HG03378 (cell line): ENCODE measurements around the gene MRPS22.

Experiments used
- ATAC-seq: cut with Tn5 transposase; IDR thresholded peaks from one replicate; pipeline ENCODE4 v1.9.1; 2021; ENCODE audit warnings: mild to moderate bottlenecking, moderate library complexity; ENCODE audit not compliant: unreplicated experiment

MRPS22 gene

DNA sequence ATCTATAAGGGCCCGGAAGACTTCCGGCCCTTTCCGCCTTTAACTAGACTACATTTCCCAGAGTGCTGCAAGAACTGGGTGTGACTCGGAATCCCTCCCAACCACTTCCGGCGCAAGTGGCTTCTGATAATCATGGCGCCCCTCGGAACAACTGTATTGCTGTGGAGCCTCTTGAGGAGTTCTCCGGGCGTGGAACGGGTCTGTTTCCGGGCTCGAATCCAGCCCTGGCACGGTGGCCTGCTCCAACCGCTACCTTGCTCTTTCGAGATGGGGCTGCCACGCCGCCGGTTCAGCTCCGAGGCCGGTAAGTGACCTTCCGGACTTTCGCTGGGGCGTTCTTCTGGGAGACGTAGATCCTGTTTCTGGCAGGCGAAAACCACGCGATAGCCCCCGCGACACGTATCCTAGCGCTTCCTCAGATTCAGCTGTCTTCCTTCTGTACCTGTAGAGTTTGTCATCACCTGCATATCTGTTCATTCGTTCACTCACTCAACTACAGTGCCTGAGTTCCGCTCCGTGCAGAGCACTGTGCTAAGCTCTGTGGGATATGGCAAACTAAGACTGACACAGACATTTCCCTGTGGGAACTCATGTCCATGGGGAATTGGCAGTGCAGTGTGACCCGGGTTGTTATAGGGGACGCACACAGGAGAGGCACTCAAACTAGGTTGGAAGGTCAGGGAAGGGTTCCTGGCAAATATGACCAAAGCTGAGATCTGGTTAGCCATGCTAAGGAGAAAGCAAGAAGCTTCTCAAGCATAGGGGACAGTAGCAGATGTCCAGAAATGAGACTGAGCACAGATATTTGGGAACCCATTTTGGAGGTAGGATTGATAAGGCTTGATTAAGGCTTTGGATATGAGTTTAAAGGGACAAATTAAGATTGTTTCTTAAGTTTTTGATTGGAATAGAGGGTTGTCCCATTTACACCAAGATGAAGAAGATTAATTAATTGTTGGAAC, at the start of gene MRPS22:
Gene MRPS22 (plus strand): TSS at position 126 of the 962 bp plus-strand sequence. CDS start 7 bp downstream, at position 133.
- ATAC-seq, result peak; percentile 96

DNA sequence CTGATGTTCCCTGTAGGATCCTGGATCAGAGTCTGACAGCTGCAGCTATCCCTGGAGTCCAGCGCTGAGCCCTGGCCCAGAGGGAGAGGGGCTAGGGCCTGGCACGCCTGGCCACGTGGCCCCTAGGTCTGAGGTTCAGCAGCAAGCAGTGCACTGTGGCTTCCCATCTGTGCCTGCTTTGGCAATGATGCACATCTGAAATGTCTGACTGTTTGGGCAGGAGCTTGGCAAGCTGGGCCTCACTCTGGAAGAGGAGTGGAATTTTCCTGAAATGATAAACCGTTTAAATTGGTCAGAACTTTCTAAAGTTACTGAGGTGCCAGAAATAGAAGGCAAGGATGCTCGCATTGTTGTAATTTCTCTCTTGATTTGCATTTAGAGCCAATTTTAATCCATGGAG, 48.8 kb upstream of the MRPS22 start:
- ATAC-seq, result no peak

DNA sequence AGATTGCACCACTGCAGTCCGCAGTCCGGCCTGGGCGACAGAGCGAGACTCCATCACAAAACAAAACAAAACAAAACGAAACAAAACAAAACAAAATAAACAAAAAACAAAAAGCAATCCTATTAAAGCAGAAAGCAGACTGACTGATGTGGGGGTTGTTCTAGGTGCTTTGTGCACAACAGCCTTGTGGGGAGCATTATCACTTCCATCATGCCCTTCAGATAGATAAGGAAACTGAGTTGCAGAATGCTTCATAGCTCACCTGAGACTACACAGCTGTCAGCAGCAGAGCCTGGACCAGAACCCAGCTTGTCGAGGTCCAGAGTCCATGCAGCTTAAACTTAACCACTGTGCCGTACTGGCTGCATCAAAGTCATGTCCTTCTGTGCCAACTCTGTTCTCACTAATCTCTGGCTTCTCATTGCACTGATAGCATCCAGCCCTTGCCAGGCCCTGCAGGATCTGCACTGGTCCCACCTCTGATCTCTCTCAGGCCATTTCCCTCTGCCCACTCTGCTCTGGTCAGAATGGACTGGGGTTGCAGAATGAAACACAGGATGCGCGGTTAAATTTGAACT, 47.6 kb upstream of the MRPS22 start:
- no peak for ATAC-seq

DNA sequence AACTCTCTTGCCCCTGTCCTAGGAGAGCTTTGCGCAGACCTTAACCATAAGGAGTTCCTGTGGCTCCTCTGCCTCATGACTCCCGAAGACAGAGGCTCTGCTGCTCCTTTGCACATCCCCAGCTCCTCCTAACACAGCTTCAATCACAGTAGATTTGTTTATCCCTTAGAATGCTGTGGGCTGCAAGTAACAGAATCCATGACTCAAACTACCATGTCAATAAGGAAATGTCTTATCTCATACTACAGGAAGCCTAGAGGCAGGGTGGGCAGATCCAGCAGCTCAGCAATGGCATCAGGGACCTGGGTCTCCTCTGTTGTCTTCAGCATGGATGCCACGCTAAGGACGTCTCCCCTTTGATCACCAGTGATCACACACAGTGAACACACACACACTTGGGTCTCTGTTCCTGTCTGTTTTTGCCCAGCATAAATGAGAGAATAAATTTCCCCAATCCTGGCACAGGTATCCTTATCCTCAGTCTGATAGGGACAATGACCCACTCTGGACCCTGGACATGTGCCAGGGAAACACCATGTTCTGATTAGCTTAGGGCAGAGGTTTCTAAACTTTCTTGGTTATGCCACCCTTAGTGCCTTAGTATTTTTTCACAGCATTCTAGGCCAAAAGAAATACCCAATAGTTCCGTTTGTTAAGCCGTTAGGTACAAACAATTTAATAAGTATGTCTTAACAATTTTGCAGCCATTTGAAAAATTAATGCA, 46.1 kb upstream of the MRPS22 start:
- ATAC-seq, result no peak

DNA sequence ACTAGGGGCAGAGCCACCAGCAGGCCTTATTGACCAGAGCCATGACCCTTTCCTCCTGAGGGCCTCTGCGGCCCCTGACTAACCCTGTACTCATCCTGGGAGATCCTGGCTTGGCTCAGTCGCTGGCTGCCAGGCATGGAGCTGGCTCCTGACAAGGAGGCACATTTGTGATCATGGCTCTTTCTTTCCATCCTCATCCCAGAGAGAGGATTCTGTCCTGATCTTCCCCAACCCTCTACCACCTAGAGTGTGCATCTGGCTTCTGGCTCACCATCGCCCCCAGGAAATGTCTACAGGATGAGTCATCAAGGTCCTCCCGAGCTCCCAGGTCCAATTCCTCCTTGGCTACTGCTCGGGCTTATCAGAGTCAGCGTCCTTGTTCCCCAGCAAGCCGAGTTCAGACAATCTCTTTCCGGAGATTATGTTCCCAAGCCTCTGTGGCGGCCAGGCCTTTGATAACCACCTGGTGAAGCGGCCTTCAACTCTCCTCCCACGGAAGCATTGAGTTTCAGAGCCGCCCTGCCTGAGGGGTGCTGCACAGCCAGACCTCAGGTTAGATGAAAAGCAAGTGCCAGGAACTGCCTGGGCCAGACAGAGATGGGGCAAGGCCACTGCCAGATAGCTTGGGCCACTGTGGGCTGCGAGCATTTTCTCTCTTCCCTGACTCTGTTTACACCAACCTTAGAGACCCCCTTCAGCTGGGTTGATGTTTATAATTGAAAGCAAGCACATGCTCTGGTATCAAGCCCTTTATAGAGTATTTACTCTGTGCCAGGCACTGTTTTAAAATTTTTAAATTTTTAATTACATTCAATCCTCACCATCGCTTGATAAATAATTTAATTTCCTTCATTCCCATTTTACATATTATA, 44.3 kb upstream of the MRPS22 start:
- ATAC-seq, result no peak

DNA sequence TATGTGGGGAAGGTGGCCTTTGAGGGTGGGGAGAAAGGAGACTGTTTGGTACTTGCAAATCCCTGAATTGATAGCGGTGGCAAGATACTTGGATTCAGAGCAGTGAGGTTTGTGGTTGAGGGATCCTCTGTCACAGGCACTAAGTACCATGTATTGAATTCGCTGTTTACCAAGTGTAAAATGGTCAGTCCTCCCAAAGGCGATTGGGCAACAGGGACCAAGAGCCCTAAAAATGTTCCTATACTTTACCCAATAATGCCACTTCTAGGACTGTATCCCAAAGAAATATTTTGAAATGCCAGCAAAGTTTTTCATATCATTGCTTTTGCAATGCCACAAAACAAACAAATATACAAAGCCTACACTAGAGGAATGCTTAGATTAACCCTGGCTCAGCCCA, 43.4 kb upstream of the MRPS22 start:
- no peak for ATAC-seq

DNA sequence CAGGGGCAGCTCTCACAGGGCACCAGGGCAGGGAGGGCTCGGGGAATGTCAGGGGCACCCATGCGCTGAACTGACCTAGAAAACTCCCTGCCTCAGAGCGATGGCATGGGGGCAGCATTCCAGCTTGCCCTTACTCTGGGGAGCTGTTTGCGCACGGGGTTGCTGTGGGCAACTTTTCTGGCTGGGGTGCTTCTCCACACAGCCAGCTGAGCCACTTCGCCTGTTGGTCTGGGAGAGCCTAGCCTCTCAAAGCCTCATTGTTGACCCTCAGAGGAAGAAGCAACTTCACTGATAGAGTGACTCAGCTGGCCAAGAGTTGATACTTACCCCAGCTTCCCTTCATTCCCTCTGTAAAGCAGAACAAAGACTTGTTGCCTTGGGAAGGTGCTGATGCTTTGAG, 42.6 kb upstream of the MRPS22 start:
- no peak for ATAC-seq

DNA sequence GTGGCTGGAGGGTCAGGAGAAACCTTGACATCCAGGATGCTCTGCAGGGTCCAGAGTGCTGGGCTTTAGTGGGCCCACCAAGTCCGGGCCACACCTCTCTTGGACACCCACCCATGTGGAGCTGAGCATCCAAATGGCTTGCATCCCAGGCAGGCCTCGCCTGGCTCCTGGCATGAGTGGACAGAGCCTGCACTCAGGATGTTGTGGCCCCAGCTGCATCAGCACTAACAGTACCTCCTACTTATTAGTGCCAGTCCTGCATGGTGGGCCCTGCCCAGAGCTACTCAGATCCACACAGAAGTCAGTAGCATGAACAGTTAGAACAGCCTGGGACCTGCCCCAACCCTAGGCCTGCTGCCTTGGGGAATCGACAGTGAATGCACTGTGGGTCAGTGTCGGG, 42.2 kb upstream of the MRPS22 start:
- no peak for ATAC-seq

DNA sequence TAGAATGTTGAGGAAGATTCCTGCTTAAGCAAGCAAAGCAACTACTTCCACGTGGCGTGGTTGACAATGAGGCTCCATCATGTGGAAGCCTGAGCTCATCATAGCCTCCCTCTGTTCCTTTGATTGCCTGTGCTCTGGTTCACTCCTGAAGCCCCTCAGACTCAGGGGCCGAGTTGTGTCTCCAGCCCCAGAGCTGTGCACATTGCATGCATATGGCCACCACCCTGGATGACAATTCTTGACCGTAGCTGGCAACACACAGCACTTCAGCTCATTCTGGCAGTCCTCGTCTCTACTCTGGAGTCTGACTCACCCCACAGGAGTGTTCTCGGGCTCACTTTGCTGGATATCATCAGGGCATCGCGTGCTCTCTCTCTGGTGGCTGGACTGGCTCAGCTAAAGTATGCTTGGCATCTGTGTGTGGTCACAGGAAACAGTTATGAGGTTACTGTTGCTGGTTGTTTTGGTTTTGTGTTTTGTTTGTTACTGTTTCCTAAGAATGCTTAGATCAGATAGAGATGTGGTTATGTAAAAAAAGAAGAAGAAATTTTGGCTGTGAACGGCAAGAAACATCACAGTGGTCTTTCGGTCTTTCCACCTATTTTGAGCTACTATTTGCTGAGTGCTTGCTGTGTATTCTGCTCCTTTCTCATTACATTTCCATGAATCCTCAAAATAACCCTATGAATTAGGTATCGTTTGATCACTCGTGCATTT, 41.6 kb upstream of the MRPS22 start:
- no peak for ATAC-seq

DNA sequence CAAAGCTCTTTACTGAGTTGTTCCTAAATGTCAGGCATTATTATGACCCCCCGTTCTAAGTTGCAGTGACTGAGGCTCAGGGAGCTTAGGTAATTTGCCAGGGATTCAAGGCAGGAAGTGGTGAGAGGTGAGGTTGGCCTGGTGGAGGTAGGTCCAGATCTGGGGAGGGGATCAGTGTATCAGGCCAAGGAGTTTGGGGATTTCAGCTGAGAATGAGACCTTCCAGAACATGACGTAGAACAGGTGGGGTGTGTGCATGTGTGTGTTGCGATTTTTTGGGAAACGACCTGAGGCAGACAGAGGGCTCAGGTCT, 41.1 kb upstream of the MRPS22 start:
- ATAC-seq, result no peak

DNA sequence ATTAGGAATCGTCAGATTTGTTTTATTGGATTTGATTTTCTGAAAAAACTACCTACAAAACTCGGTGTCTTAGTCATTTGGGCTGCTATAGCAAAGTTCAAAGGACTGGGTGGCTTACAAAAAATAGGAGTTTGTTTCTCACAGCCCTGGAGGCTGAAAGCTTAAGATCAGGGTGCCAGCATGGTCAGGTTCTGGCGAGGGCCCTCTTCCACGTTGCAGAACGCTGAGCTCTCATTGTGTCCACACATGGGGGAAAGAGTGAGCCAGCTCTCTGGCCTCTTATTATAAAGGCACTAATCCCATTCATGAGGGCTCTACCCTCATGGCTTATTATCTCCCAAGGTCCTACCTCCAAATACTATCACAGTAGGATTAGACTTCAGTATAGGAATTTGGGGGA, 40.6 kb upstream of the MRPS22 start:
- no peak for ATAC-seq

DNA sequence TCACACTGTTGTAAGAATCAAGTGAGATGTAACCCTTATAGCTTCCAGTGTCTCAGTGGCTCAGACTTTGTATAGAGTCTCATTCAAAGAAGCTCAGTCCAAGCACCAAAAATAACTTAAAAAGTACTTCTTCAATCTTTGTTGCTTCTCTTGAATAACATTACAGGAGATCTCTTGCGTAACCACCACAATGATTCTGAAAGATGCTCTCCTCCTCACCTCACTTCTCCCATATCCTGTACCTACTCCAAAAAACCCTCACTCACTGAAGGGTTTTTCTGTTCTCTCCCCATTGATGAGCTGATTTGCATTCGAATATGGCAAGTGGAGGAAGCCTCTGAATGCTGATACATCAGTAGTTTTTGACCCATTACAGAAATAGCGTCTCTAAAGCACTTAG, 39.4 kb upstream of the MRPS22 start:
- ATAC-seq, result no peak

DNA sequence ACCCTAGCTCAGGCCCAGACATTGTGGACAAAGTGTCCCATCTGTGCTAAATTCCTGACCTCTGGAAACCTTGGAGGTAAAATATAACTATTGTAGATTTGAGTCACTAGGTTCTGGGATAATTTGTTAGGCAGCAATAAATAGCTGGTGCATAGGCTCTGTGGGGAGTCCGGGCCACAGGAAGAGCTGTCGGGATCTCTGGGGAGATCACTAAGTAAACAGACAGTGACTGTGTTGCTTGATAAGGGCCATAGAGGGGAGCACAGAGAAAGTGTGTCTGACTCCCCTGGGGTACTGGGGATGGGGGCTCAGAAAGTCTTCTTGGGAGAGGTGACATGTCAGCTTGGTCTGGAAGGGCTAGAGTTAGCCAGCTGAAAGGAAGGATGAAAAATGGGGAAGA, 37.7 kb upstream of the MRPS22 start:
- no peak for ATAC-seq

DNA sequence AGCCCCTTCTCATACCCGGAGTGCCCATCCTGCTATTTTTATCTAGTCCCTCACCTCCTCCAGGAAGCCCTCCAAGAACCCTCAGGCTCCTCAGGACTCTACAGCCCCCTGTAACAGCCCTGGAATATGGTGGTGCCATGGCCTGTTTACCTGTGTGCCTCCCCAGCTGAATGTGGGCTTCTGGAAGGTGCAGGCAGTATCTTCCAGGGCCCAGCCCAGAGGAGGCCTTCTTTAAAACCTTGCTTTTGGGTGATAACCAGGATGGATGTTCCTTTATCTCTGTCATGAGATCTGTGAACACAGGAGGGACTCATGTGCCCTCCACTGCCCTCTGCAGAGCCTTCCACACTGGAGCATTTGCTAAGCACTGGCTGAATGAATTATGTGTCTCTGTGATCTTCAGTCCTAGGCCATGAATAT, 36.7 kb upstream of the MRPS22 start:
- no peak for ATAC-seq

DNA sequence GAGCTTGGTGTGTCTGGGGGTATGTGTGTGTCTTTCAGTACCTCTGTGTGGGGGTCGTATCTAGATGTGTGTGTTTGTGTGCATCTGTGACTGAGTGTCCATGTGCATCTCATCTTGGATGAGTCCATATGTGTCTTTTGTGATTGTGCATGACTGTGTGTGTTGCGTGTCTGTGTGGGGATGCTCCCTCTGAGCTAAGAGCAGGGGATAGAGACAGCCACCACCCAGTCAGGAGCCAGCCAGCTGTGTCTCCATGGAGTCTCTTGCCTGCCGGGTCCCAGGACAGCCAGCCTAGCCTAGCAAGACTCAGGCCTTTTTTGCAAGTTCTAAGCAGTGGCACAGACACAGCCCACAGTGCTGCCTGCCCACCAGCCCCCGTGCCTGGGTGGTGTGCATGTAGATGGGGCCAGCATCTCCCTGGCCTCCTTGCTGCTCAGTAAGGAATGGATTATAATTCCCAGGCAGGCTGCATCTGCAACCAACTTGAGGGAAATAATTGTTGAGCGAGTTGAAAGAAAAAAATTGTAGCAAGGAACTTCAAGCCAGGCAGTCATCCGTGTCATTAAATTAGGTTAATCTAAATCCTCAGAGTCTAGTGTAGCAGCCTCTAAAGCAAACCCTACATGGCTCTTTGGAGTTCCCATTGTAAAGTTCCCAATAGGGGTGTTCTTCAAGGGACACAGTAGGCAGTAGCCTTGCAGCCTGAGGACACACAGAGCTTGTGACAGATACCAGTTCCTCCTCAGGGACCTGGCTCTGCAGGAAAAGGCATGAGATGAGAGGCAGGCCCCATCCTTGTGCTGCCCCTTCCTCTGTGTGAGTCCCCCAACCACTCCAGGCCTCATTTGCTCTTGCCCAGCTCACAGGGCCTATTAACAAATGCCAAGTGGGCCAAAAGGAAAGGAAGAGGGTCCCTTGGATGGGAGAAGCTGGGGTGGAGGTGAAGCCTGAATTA, 35.9 kb upstream of the MRPS22 start:
- no peak for ATAC-seq

DNA sequence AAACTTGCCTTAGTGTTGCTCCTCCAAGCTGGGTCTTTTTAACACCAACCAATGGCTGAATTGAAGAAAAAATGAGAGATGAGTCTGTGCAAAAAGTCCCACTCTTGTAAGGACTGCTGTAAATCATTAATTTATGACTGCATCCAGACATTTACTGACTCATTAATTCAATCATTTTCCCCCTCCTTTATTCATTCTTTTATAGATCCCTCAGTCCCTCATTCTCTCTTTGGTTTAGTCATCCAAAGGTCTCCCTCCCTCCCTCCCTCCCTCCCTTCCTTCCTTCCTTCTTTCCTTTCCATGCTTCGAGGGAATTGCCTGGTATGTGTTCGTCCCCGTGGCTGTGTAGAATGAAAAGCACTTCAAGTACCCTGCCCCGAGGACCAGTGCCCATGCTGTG, 35.3 kb upstream of the MRPS22 start:
- ATAC-seq, result no peak

DNA sequence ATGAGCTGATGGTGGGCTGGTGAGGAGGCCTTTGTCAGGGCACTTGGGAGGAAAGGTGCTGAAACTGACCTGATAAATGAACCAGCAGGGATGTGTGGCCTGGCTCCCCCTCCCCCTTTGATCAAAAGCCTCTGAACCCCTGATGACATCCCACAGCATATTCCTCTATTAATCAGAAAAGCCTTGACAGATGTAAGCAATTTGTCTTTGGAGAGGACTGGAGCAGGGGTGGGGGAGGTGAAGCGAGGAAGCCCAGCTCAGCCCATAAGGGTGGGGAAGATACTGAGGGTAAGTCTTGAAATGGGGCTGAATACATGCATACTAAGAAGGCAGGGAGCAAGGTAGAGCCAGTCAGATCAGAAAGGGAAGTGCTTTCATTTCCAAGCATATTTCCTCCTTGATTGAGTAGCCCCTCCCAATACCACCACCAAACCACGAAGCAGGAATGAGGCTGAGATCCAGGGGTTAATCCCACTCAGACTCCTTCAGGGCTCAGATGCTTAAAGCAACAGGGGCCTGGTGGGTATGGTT, 34.7 kb upstream of the MRPS22 start:
- ATAC-seq, result no peak

DNA sequence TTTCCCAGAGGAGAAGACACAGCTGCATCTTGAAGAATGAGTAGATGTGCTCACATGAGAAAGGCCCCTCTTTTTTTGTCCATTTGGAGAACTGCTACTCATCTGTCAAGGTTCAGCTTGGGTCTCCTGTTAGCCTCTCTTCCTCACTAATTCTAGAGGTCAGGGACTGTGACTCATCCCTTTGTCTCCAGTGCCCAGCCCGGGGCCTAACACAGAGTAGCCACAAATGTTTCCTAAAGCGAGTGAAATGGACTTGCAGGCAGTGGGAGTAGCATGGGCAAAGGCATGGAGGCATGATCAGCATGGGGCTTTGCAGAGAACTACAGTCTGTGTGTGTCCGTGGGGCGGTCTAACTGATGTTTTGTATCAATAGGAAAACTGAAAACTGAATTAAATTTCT, 33.9 kb upstream of the MRPS22 start:
- no peak for ATAC-seq

DNA sequence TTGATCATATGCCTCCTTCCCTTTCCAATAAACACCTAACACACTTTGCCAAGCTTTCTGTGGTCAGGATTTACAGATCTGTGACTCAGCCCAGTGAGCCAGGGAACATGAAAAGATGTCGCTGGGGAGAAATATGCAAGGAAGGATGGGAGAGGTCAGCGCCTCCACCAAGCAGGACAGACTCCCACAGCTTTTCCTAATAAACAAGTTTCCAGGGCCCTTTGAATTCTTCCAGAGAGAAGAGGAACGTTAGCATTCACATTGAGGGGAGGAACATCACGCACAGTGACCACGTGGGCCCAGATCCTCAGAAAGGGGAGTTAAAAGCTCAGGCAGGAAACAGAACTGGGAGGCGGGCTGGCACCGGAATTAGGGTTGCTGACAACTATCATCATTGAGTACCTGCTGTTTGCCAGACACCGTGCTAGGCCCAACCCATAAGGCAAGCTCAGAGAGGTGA, 33.3 kb upstream of the MRPS22 start:
- ATAC-seq, result no peak
